Stimulated activated CD8-positive, alpha-beta memory T cell treated with anti-CD3 and anti-CD28 coated beads, Interleukin-4, amount 100 ng/mL, for 4 hours (primary cell): ENCODE measurements around the gene FOXD2.

ENCODE experiments used
- DNase-seq, 2 donors: peaks; one replicate each; pipeline ENCODE4 v3.0.0-alpha.2; 2020; ENCODE audit warnings: low read depth in 2 of 2, low spot score in 1 of 2

FOXD2 gene

DNA sequence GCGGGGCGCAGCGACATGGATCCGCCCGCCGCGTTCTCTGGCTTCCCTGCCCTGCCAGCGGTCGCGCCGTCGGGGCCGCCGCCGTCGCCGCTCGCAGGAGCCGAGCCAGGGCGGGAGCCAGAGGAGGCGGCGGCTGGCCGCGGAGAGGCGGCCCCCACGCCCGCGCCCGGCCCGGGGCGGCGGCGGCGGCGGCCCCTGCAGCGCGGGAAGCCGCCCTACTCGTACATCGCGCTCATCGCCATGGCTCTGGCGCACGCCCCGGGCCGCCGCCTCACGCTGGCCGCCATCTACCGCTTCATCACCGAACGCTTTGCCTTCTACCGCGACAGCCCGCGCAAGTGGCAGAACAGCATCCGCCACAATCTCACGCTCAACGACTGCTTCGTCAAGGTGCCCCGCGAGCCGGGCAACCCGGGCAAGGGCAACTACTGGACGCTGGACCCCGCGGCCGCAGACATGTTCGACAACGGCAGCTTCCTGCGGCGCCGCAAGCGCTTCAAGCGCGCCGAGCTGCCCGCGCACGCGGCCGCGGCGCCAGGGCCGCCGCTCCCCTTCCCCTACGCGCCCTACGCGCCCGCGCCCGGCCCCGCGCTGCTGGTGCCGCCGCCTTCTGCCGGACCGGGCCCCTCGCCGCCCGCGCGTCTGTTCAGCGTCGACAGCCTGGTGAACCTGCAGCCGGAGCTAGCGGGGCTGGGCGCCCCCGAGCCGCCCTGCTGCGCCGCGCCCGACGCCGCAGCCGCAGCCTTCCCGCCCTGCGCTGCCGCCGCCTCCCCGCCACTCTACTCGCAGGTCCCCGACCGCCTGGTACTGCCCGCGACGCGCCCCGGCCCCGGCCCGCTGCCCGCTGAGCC lies 21.3 kb upstream of the FOXD2 start:
- DNase-seq: no peak

DNA sequence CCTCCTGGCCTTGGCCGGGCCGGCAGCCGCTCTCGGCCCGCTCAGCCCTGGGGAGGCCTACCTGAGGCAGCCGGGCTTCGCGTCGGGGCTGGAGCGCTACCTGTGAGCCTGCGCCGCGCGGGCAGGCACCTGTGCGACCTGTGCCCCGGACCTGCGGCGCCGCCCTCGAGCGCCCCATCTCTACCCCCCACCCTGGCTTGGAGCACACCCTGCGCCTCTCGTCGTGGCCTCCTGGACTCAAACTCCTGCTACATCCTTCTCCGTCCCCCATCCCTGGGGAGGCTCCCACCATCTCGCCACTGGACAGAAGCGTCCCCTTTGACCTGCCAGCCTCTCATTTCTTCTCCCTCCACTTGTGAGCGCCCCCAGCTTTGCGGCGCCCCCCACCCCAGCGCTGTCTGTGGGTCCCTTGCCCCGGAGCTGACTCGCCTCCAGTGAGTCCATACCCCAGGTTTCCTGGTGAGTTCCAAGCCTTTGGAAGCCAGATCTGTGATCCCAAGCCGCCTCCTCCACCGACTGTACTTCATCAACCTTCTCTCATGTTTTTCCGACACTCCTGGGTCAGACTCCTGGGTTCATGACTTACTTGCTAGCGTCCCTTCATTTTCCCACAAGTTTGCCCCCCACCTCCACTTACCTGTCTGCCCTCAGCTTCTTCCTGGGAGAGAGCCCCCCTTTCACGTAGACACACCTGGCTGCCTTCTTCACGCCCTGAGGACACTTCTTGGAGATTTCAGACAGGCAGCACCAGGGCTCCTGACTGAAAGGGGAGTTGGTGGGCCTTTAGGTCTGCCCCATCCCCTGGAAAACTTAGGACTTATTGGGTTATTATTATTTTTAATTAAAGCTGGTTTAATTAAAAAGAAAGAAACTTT lies 20.4 kb upstream of the FOXD2 start:
- no peak for DNase-seq

DNA sequence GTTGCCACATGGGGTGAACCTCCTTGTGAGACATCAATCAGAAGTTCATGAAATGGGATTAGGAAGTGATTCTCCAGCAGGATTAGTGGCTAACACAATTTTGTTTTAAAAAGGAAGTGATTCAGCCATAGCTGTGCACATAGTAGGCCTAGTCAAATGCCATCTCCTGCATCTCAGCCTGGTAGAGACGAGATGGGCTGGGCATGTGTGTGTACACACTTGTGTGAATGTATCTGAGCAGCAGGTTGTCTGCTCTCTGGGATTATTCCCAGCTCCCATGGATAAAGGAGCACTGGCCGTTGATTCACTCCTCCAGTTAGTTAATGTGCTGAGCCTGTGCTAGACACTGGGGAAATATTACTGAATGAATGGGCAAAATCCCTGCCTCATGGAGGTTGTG lies 19.7 kb upstream of the FOXD2 start:
- DNase-seq: no peak

DNA sequence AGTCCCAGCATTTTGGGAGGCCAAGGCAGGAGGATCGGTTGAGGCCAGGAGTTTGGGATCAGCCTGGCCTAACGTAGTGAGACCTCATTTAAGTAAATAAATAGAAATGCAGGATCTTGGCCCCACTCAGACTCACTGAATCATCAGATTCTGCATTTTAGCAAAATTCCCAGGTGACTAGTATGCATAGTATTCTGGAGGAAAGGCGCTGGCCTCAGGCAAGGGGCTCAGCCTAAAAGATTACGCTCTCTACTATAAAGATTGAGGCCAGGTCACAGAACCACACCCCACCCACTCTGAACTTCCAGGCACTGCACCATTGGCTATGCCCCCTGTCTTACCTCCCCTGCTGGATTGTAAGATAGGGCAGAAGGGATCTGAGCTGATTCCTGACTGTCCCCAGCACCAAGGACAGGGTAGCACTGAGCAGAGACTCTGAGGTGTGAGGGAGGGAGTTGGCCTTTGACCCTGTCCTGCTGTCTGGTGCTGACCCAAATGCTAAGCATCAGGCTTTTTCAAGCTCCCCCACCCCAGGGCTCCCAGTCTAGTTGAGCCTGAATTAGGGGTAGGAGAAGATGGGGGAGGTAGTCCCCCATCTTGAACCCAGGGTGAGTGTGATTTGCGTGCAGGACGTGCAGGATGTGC lies 19.0 kb upstream of the FOXD2 start:
- DNase-seq: no peak

DNA sequence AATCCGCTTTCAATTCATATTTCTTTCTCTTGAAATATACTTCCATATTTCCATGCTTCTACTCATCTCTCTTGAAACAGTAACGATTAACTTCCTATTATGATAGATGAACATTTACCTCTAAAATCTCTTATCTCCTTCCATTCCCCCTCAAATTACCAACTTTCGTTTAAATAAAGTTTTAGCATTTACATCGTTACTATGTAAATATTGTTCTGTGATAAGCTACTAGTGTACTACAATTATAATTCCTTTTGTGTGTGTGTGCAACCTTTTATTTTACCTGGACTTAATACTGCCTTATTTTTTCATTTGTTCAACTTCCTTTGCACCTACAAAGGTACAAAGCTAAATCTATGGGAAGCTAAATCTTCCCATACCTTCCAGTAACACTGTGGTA lies 17.3 kb upstream of the FOXD2 start:
- no peak for DNase-seq

DNA sequence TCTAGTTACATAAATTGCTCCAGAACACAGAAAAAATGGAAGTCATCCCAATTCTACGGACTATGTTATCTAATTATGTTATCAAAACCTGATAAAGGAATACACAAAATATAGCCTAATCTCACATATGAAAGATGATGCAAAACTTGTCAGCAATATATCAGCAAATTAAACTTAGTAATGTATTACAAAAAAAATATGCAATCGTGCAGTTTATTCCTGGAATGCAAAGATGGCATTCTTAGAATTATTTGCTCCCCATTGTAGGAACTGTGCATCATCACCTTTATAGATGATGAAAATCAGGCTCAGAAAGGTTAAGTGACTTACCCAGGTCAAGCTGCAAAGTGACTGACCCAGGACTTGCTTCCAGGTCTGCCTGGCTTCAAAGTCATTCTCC lies 14.0 kb upstream of the FOXD2 start:
- DNase-seq: no peak

DNA sequence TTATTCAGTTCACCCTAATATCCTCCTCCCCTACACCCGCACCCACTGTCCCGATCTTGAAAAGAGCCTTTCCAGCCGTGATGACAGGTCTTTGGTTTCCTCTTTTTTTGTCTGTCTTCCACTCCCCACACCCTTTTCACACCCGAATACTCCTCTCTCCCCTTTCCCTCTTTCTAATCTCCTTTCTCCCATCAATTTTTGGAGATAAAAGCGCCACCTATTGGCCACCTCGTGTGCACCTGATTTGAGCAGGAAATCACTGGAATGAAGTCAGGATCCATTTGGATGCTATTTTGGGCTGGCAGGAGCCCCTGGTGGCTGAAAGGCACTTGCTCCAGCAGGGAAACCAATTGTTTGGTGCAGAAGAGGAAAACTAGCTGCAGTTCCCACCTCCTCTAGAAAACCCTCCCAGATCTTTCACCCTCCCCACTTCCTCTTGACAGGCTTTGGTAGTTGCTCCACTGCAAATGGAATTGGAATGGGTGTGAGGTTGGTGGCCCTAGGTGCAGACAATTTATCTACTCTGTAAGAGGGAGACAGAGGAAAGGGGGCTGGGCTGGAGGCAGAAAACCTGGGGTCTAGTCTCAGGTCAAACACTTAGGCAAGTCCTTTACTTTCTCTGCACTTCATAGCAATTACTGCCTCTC lies 13.4 kb upstream of the FOXD2 start:
- no peak for DNase-seq

DNA sequence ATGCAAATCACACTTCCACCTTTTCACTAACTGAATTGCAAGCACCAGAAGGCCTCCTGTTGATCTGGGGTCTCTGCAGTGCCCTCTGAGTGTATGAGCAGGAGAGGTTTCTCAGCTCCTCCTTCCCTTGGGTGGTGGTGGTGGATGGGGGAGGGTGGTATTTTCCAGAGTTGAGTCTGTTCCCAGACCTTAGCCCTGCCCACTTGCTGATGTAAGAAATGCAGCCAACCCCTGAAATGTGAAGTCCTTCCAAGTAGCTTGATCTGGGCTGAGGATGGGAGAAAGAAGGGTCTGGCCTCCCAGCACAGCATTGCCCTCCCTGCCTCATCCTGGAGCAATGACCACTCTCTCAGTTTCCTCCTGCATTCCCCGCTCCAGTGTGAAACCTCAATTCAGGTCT lies 6.3 kb upstream of the FOXD2 start:
- DNase-seq: no peak

DNA sequence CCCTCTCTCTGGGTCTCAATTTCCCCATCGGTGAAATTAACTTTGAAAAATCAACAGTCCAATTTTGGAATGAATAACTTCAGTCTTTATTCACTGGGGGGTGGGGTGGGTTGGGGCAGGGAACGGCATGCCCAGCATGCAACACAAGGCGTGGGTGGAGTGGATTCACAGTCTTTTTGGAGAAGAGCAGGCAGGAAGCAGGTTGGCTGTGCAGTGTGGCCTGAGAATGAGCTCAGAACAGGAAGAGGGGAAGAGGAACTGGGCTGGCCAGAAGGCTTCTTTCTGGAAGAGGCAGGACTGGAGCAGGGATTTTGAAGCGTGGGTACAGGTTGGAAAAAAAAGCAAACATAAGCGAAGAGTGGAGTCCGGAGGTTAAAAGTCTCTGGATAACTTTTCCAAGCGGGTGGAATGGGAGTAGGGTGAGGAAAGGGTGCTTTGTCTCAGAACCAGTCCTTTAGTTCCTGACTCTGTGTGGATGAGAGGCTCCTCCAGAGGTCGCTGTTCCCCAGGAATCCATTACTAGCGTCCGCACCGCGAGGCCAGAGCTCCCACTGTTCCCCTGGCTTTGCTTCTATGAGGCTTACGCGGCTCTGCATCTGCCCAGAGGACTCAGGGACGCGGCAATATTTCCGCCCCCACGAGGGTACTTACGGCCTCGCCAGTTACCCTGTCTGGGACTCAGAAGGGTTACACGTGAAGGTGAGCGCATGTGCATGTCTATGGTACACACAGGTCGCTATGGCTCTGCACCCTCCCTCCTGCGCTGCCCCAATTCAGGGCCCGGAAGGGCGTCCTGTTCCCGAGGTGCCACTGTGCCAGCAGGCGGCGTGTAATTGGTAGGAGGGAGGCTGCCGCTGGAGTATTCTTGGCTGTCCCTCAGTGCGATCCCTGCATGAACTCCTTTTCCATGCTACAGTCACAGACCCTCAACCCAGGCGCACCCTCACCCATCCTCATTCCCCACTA lies 5.5 kb upstream of the FOXD2 start:
- peak in 1 of 2 donors; percentile 30 for DNase-seq

DNA sequence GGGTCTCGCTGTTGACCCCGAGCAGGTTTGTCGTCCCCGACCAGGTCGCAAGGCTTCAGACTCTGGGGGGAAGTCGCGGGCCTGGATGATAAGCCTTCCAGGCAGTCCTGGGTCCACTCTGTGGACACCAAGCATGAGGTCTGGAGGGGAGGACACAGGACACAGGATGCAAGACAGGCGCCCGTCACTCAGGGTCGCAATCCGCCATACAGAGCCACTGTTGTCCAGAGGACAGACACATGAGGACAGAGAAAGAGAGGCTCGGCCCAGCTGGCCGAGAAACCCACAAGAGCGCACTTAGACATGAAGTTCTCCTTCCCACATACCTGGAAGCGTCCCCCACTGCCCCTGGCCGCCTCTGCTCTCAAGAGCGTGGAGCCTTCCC lies 4.8 kb upstream of the FOXD2 start:
- DNase-seq: no peak

DNA sequence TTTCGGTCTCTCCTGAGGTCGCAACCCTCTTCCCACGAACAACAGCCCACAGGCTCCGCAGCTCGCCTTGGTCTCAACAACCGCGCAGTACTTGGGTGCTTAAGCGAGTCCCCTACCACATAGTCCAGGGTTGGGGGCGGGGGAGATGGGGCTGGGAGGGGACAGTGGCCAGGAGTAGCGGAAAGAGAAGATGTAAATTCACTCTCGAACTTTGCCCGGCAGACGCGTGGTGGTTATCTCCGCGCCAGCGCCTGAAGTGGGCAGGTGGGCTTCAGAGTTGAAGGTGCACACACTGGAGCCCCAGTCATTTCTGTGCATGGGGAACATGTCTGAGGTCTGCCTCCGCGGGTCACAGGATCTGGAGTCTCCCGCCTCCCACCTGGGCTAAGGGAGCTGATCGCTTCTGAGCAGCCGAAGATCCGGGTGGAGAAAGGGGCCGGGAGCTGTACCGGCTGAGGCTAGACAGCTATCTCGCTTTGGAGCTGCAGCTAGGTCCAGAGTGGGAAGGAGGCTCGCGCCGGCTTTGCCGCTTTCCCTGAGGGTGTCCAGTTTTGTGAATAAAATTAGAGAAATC lies 4.3 kb upstream of the FOXD2 start:
- DNase-seq: no peak

DNA sequence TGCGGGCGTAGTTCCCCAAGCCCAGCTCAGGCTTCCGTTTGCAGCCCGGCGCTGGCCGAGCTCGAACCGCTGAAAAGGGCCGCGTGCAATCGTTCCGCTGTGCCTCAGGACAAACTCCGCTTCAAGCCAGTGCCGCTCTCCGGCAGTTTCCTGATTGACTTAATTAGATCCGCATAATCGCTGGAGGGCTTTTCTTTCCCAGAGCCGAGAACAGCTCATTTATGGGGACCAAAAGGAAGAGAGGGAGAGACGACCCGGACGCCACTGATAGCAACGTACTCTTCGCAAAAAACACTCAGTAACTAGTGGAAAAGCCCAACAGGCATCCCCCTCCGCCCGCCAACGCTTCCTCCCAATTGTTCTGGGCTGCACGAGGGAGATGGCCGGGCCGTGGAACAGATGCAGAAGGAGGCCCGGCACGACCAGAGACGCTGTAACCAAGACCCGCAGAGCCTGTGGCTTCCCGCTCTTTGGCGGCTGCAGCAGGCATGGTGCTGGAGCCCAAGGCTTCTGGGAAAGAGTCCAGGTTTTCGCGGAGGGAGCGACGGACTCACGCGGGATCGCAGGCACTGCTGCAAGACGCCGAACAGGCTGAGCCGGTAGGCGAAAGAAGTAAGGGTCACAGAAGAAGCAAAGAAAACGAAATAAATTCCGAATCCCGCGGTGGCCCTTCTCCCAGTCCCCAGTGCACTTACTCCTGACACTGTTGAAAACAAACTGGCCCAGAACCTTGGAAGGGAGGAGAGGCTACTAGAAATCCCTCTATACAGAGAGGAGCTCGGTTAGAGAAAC lies 3.6 kb upstream of the FOXD2 start:
- no peak for DNase-seq

DNA sequence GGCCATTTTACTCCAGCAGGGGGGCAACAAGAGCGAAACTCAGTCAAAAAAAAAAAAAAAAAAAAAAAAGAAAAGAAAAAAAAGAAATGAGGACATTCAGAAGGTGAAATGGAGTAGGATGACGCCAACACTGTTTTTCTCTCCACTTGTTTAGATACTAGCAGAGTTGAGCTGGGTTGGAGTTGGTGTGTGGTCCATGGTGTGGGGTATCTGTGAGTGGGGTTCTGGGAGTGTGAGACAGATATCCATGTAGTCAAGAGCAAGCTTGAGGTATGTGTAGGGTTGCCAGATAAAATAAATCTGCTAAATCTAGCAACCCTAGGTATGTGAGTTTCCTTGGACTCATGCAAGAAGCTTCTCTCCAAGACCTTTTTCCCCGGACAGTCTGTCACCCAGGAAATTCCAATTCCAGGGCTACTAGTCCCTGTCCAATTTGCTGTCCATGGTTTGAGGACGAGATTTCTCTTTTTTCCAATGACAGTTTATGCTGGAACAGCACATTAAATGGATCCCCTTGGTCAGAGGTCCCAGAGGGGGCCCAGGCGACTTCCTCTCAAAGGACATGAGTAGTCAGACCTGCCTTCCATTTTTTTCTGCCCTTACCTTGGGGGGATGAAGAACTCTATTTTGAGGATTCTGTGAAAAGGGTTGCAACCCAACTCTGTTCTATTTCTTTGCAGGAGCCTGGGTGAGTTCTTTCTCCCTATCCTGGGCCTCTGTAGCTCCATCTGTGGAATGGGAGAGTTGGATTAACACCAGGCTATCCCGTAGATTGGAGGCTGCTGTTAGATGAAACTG lies 2.1 kb upstream of the FOXD2 start:
- no peak for DNase-seq

DNA sequence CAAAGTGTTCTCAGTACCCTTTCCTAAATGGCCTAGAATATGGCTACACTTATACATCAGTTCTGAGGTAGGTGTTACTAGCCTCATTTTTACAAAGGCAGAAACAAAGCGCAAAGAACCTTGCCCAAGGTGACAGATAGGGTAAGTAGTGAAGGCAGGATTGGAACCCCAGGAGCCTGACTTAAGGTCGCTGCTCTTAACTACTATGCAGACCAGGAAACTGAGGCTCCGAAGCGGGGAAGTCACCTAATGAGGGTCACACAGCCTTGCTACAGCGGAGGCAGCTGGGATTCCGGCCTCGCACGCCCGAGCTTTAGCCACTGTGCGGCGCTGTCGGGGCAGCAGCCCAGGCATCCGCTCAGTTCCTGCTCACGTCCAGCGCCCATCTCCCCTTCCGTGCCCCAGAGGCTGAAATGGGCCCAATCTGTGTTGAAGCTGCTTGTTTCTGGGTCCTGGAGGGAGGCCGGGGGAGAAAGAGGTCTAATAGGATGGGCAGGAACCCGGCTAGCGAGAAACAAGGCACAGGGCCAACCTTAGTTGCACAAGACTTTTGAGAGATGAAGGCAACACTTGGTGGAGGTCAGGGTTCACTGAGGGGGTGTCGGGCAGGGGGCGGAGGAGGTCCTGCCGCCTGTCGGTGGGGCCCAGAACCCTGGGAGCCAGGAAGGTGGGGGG lies 1.4 kb upstream of the FOXD2 start:
- peak; percentile 49 to 57 for DNase-seq

DNA sequence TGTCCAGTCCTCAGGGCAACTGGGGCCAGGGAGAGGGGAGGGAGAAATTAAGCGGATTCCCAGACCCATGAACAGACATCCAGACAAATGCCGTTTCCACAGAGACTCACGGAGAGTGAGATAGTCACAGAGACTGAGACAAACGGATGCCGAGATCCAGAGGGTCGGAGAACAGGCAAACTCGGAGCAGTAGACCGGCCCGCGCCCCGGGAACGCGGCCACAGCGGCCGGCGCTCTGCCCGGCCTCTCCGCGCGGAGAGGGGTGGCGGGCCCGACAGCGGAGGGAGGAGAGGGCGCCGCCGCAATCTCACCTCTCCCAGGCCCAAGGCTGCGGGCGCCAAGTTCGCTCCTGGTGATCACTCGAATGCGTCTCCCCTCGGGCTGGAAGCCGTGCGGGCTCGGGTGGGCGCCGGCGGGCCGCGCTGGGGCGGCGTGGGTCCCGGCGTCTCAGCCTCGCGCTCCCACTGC lies 831 bp upstream of the FOXD2 start:
- DNase-seq: no peak

DNA sequence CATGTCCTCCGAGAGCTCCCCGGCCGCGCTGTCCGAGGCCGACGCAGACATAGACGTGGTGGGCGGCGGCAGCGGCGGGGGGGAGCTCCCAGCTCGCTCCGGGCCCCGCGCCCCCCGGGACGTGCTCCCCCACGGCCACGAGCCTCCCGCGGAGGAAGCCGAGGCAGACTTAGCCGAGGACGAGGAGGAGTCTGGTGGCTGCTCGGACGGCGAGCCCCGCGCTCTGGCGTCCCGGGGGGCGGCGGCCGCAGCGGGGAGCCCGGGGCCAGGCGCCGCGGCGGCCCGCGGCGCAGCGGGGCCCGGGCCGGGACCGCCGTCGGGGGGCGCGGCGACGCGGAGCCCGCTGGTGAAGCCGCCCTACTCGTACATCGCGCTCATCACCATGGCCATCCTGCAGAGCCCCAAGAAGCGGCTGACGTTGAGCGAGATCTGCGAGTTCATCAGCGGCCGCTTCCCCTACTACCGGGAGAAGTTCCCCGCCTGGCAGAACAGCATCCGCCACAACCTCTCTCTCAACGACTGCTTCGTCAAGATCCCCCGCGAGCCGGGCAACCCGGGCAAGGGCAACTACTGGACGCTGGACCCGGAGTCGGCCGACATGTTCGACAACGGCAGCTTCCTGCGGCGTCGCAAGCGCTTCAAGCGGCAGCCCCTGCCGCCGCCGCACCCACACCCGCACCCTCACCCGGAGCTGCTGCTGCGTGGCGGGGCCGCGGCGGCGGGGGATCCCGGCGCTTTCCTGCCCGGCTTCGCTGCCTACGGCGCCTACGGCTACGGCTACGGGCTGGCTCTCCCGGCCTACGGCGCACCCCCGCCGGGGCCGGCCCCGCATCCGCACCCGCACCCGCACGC lies 547 bp downstream of the FOXD2 start:
- DNase-seq: no peak
